OCI-LY7 (cell line): ENCODE measurements around the gene NPM1. TPM values are rescaled to one million over a fixed set of nuclear protein-coding genes. Genes with fewer than 3 reads are reported as not detected.

Experiments used
- BruUV-seq: library from RNA; stranded (reverse); fragments of 400-500 nt; replicated peaks from 2 replicates; lab custom pipeline; 2021; lab: Mats Ljungman, UMichigan
- CTCF ChIA-PET: fragments of 300-600 bp; sonication (Branson Sonifier 250); formaldehyde crosslinking; loops from one replicate; lab custom pipeline; 2022; ENCODE audit warnings: antibody characterized with exemption; ENCODE audit not compliant: unreplicated experiment; lab: Charles Lee
- POLR2A ChIA-PET: fragments of 300-600 bp; sonication (Branson Sonifier 250); formaldehyde crosslinking; loops from one replicate; lab custom pipeline; 2022; ENCODE audit warnings: antibody characterized with exemption; lab: Charles Lee
- DNase-seq: peaks from one replicate; pipeline ENCODE4 v3.0.0-alpha.2; 2015; ENCODE audit warnings: low spot score
- H2AFZ ChIP-seq: fragments of 200-600 bp; sonication (generic), shearing (Covaris generic); 2 replicates; pipeline ENCODE4 v1.6.1; 2014; ENCODE audit warnings: mild to moderate bottlenecking, antibody characterized with exemption, low read length, moderate library complexity
- H3K27ac ChIP-seq: fragments of 200-600 bp; sonication (generic); 2 replicates; pipeline ENCODE4 v1.5.1; 2014; ENCODE audit warnings: mixed run types, low read depth, mild to moderate bottlenecking, moderate library complexity, low read length, inconsistent platforms; ENCODE audit not compliant: poor library complexity, severe bottlenecking
- H3K36me3 ChIP-seq: fragments of 200-600 bp; sonication (generic); 2 replicates; pipeline ENCODE4 v1.6.1; 2014; ENCODE audit warnings: mild to moderate bottlenecking, antibody characterized with exemption, low read length, moderate library complexity, mixed read lengths; ENCODE audit not compliant: insufficient read depth
- H3K4me1 ChIP-seq: fragments of 200-600 bp; sonication (generic); 2 replicates; pipeline ENCODE4 v1.5.1; 2014; ENCODE audit warnings: mild to moderate bottlenecking, low read length; ENCODE audit not compliant: insufficient read depth, poor library complexity, severe bottlenecking
- H3K4me2 ChIP-seq: fragments of 200-600 bp; sonication (generic); 2 replicates; pipeline ENCODE4 v1.6.1; 2014; ENCODE audit warnings: mild to moderate bottlenecking, low read length
- H3K4me3 ChIP-seq: fragments of 200-600 bp; sonication (generic); 2 replicates; pipeline ENCODE4 v1.5.1; 2014; ENCODE audit warnings: mild to moderate bottlenecking, low read depth, low read length; ENCODE audit not compliant: poor library complexity, severe bottlenecking
- H3K79me2 ChIP-seq: fragments of 200-600 bp; sonication (generic); 2 replicates; pipeline ENCODE4 v1.6.1; 2016; ENCODE audit warnings: low read depth, mild to moderate bottlenecking, low read length, moderate library complexity, mixed read lengths; ENCODE audit not compliant: insufficient read depth
- H3K9me2 ChIP-seq: fragments of 200-600 bp; sonication (generic); 2 replicates; pipeline ENCODE4 v1.6.1; 2016; ENCODE audit warnings: mild to moderate bottlenecking, low read length, mixed read lengths; ENCODE audit not compliant: insufficient read depth
- H3K9me3 ChIP-seq: fragments of 200-600 bp; sonication (generic); 2 replicates; pipeline ENCODE4 v1.6.1; 2014; ENCODE audit warnings: mild to moderate bottlenecking, mixed run types, low read length, mixed read lengths
- H4K20me1 ChIP-seq: fragments of 200-600 bp; sonication (generic); 2 replicates; pipeline ENCODE4 v1.6.1; 2014; ENCODE audit warnings: mild to moderate bottlenecking, antibody characterized with exemption, low read length, moderate library complexity, mixed read lengths; ENCODE audit not compliant: insufficient read depth
- EZH2phosphoT487 ChIP-seq: fragments of 200-600 bp; sonication (generic); IDR thresholded peaks from 2 replicates; pipeline ENCODE4 v1.6.1; 2018; ENCODE audit warnings: low read depth, borderline replicate concordance, mild to moderate bottlenecking, mixed run types, antibody characterized with exemption, low read length, moderate library complexity, mixed read lengths
- intact Hi-C: fragments of 100-400 bp; cut with micrococcal nuclease; formaldehyde crosslinking; loops from one replicate; pipeline ENCODE4 v1.10.0; 2022; ENCODE audit not compliant: unreplicated experiment
- total RNA-seq, 2 experiments: library from RNA; depleted of rRNA in 1 of 2; stranded (reverse); fragments of >200 nt in 1 of 2; shearing (Covaris generic) in 1 of 2; gene quantifications; 2 replicates each; pipeline ENCODE4 v1.2.3, GENCODE V29; 2014 to 2022
- TF ChIP-seq, protein P1 (sequence below): fragments of 200-600 bp; sonication (generic); conservative IDR thresholded peaks from 2 replicates; pipeline ENCODE4 v1.5.1; 2014; ENCODE audit warnings: mild to moderate bottlenecking, antibody characterized with exemption, low read length, moderate library complexity, mixed read lengths

NPM1 gene
- total RNA-seq, 2 experiments from 2014 or later, result 1,091 to 2,027 TPM

DNA sequence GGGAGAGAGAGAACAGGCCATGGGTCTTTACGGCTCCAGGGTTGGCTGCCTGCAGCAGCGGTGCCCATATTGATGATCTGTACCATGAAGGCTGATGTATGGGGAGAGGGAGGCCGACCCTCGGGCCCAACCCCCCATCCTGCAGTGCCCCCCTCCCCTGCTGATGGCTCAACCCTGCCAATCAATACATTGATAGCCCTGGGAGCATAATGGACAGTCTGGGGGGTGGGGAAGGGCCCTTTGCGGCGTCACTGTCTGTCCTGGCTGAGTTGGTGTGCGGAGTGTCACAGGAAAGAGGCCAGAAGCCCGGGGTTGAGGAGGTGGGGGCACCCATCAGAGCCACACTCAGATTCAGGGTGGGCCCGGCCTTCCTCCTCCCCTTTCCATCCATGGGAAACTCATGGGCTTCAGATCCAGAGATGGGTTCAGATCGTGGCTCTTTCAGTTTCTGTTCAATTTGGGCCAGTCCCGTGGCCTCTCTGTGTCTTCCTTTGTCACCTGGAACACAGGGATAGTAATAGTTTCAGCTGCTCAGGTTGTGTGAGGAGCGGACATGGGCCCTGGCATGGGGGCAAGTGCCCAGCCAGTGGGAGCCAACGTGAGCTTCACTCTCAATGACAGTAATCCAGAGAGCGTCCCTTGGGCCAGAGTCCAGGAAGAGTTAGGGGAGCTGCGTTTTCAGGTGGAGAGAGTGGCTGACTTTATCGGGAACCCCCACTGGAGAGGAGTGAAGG lies 41.3 kb downstream of the NPM1 start:
- Histone ChIP-seq H3K36me3 (no peaks in the 10 kb centered on the region), H3K79me2 (no peaks in the 10 kb centered on the region), H3K9me2 (no peaks in the 10 kb centered on the region), H3K4me3 (no peak overlapping the region), H2AFZ (no peak overlapping the region), H4K20me1 (no peaks in the 10 kb centered on the region), H3K27ac (no peak overlapping the region), H3K4me2 (no peak overlapping the region), H3K4me1 (no peaks in the 10 kb centered on the region), H3K9me3 (no peaks in the 10 kb centered on the region)
- DNase-seq, result no peak
- no TSS peak for BruUV-seq
- intact Hi-C loops, result no loop called here
- POLR2A ChIA-PET, result no interaction called here
- no peak for TF ChIP-seq EZH2phosphoT487
- TF ChIP-seq, protein P1, sequence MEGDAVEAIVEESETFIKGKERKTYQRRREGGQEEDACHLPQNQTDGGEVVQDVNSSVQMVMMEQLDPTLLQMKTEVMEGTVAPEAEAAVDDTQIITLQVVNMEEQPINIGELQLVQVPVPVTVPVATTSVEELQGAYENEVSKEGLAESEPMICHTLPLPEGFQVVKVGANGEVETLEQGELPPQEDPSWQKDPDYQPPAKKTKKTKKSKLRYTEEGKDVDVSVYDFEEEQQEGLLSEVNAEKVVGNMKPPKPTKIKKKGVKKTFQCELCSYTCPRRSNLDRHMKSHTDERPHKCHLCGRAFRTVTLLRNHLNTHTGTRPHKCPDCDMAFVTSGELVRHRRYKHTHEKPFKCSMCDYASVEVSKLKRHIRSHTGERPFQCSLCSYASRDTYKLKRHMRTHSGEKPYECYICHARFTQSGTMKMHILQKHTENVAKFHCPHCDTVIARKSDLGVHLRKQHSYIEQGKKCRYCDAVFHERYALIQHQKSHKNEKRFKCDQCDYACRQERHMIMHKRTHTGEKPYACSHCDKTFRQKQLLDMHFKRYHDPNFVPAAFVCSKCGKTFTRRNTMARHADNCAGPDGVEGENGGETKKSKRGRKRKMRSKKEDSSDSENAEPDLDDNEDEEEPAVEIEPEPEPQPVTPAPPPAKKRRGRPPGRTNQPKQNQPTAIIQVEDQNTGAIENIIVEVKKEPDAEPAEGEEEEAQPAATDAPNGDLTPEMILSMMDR, result no peak
- CTCF ChIA-PET, result no interaction called here

DNA sequence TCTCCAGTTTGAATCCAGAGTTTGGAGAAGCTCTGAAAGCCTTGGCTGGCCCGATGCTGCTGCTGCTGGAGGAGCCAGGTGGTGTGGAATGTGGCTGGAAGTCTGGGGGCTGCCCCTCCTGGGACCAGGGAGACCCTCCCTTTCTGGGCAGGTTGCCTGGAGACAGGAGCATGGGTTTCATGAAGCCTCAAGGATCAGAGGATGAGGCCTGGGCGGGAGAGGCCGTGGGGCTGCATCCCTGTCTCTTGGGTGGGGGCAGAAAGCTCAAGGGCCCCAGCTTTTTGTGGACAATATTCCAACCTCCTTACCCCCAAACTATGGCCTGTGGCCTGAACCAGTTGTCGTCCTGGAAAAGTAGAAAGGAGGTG lies 41.9 kb downstream of the NPM1 start:
- CTCF ChIA-PET, result no interaction called here
- intact Hi-C loops, result no loop called here
- no peak for DNase-seq

More for the DNA sequence above, 41.9 kb downstream of the NPM1 start:
- no peaks in the 10 kb centered on the region for H3K9me3 ChIP-seq
- H3K4me2 ChIP-seq, result no peak overlapping the region
- no peak overlapping the region for H3K4me3 ChIP-seq
- H4K20me1 ChIP-seq, result no peaks in the 10 kb centered on the region
- BruUV-seq, result no TSS peak
- no peaks in the 10 kb centered on the region for H3K36me3 ChIP-seq
- H3K9me2 ChIP-seq, result no peaks in the 10 kb centered on the region
- H3K4me1 ChIP-seq, result no peaks in the 10 kb centered on the region
- H3K27ac ChIP-seq, result no peak overlapping the region
- no peak overlapping the region for H2AFZ ChIP-seq
- POLR2A ChIA-PET, result interaction anchor here (0.7 kb wide), 1 partner anchor 276 kb away, joined by 6 read pairs; no protein-coding TSS in a partner anchor
- TF ChIP-seq, protein P1, result no peak
- TF ChIP-seq EZH2phosphoT487, result no peak
- H3K79me2 ChIP-seq, result no peaks in the 10 kb centered on the region
